Suprapubic skin (tissue), 3 donors: ENCODE measurements around the gene TCF12.

Experiments used
- POLR2A ChIP-seq, 2 donors: fragments of 450-650 bp; IDR thresholded peaks; one replicate each; pipeline ENCODE4 v1.6.1; 2017; ENCODE audit warnings: antibody characterized with exemption in 2 of 2, mild to moderate bottlenecking in 2 of 2, moderate library complexity in 2 of 2
- TF ChIP-seq, protein P1 (sequence below), 2 donors: fragments of 200-600 bp in 1 of 2; fragments of 450-650 bp in 1 of 2; sonication (generic) in 1 of 2; IDR thresholded peaks; one replicate each; pipeline ENCODE4 v1.5.1; 2016 to 2019; ENCODE audit warnings: antibody characterized with exemption in 2 of 2, mild to moderate bottlenecking in 1 of 2, moderate library complexity in 1 of 2

DNA sequence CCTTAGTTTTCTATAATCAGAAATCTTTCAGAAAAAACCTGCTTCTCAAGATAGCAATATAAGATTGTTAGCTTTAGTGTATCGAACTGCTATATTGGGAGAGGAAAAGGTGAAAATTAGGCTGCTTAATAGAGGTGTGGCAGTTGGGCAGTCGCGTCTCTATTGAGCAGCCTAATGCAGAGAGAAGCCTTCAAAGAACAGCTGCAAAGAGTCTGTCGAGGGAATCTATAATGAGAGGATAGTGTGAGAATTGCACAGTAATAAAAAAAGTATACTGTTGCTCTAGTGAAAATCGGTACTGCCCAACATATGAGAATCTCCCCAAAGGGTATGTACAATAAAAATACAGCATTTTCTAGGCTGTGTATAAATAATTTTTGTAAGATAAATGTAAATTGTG, 184.4 kb downstream of the TCF12 start:
- TF ChIP-seq, protein P1, sequence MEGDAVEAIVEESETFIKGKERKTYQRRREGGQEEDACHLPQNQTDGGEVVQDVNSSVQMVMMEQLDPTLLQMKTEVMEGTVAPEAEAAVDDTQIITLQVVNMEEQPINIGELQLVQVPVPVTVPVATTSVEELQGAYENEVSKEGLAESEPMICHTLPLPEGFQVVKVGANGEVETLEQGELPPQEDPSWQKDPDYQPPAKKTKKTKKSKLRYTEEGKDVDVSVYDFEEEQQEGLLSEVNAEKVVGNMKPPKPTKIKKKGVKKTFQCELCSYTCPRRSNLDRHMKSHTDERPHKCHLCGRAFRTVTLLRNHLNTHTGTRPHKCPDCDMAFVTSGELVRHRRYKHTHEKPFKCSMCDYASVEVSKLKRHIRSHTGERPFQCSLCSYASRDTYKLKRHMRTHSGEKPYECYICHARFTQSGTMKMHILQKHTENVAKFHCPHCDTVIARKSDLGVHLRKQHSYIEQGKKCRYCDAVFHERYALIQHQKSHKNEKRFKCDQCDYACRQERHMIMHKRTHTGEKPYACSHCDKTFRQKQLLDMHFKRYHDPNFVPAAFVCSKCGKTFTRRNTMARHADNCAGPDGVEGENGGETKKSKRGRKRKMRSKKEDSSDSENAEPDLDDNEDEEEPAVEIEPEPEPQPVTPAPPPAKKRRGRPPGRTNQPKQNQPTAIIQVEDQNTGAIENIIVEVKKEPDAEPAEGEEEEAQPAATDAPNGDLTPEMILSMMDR (IDR thresholded peaks at IDR 0.05) = no peak
- TF ChIP-seq POLR2A (IDR thresholded peaks at IDR 0.05) = no peak
